Hepatocyte (in vitro differentiated cells): Measurements from ENCODE around the gene WTAP.

ENCODE experiments used
- EZH2 ChIP-seq: fragments of 200-600 bp; sonication (generic); IDR thresholded peaks from 2 replicates; pipeline ENCODE4 v1.6.1; 2016; ENCODE audit warnings: antibody characterized with exemption, mild to moderate bottlenecking, borderline replicate concordance
- EZH2phosphoT487 ChIP-seq: fragments of 200-600 bp; sonication (generic); IDR thresholded peaks from one replicate; pipeline ENCODE4 v1.6.1; 2018; ENCODE audit warnings: antibody characterized with exemption, mild to moderate bottlenecking, low read depth, moderate library complexity; ENCODE audit not compliant: unreplicated experiment, severe bottlenecking
- TF ChIP-seq, protein P1 (sequence below): fragments of 200-600 bp; sonication (generic); IDR thresholded peaks from 2 replicates; pipeline ENCODE4 v1.5.1; 2016; ENCODE audit warnings: antibody characterized with exemption, mild to moderate bottlenecking; ENCODE audit not compliant: poor library complexity

DNA sequence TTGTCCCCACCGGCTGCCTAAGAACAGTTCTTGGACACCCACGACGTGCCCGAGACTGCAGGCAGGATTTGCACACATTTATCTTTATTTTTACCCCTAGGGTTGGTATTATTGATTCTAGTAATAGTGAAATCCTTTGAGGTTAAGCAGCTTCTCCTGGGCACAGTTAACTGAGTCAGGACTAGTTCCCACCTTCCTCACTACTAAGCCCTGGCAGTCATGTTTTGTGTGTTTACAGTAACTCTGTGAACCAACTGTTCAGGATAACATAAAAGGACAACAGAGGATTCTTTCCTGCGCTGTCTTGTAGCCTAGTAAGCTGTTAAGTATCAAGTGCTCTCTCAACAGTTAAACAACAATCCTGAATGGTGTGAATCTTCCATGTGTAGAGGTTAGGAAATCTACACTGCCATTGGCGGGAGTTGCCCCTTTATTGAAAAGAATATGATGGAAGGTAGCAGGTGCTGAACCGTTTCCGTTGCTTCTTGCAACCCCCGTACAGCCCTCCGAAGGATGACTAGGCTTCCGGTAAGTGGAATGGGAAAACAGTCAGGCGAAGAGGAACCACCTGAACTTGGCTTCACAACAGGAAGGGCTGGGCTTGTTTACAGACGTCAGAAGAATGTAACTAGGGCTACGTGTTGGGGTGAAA, 33.3 kb upstream of the WTAP start:
- TF ChIP-seq EZH2 = no peak
- TF ChIP-seq, protein P1, sequence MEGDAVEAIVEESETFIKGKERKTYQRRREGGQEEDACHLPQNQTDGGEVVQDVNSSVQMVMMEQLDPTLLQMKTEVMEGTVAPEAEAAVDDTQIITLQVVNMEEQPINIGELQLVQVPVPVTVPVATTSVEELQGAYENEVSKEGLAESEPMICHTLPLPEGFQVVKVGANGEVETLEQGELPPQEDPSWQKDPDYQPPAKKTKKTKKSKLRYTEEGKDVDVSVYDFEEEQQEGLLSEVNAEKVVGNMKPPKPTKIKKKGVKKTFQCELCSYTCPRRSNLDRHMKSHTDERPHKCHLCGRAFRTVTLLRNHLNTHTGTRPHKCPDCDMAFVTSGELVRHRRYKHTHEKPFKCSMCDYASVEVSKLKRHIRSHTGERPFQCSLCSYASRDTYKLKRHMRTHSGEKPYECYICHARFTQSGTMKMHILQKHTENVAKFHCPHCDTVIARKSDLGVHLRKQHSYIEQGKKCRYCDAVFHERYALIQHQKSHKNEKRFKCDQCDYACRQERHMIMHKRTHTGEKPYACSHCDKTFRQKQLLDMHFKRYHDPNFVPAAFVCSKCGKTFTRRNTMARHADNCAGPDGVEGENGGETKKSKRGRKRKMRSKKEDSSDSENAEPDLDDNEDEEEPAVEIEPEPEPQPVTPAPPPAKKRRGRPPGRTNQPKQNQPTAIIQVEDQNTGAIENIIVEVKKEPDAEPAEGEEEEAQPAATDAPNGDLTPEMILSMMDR = no peak
- TF ChIP-seq EZH2phosphoT487 = no peak
